GM19455 (cell line): ENCODE data around the gene KCNT1.

ENCODE experiments used
- ATAC-seq: cut with Tn5 transposase; IDR thresholded peaks from one replicate; pipeline ENCODE4 v1.9.1; 2021; ENCODE audit not compliant: unreplicated experiment

Gene KCNT1

DNA sequence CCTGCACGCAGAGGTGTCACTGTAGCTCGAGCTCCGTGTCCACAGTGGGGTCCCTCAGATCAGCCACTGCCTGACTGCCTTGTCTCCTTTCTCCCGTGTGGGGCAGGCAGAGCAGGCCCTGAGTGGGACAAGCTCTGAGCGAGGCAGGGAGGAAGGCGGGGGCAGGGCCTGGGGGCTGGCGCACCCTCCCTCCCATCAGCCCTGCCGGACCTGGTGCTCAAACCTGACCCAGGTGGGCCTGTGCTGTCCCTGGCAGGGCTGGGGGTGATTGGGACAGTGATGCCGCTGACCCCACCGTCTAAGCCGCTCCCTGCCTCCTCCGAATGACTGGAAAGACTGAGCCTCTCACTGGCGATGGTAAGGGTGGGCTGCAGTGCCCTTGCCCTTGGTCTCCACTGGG is 60.9 kb downstream of the KCNT1 start:
- no peak for ATAC-seq

DNA sequence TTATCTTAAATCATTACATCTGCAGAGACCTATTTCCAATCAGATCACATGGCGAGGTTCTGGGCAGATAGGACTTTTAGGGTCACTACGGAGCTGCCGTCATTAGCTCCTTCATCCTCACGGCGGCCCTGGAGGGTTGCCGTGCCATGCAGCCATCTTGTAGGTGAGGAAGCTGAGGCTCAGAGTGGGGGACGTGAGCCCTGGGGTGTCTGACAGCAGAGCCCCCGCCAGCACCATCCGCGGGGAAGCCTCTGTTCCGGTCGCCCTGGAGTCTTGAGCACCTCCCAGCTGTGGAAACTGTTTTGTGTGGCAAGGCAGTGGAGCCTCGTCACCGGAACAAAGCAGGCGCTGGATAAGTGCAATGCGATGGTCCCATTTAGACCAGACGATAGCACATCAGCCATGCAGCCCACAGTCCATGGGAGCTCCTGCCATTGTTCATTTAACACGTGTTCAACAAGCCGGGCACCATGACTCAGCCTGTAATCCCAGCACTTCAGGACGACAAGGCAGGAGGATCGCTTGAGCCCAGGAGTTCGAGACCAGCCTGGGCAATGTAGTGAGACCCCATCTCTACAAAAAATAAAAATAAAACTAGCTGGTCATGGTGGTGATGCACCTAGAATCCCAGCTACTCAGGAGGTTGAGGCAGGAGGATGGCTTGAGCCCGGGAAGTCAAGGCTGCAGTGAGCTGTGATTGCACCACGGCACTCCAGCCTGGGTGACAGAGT is 61.9 kb downstream of the KCNT1 start:
- ATAC-seq, result no peak

DNA sequence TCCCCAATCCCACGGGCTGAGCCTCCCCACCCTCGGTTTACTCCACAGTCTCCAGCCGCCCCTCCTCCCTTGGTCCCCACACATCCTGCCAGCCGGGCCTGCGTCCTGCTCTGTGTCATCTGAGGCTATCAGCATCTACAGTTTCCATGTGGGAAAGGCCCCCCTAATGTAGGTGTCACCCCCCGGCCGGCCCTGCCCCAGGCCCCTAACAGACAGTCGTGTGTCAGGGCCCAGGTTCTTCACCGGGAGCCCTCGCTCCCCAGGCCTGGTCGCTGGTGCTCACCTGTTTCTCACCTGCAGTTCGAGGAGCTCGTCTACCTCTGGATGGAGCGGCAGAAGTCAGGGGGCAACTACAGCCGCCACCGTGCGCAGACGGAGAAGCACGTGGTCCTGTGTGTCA is 62.7 kb downstream of the KCNT1 start:
- ATAC-seq, result no peak

- no peak for ATAC-seq
These were observed 63.4 kb downstream of the KCNT1 start for GRCh38 chr9:135765416-135765815.

- no peak for ATAC-seq
These were observed 64.3 kb downstream of the KCNT1 start for GRCh38 chr9:135766251-135766650.

DNA sequence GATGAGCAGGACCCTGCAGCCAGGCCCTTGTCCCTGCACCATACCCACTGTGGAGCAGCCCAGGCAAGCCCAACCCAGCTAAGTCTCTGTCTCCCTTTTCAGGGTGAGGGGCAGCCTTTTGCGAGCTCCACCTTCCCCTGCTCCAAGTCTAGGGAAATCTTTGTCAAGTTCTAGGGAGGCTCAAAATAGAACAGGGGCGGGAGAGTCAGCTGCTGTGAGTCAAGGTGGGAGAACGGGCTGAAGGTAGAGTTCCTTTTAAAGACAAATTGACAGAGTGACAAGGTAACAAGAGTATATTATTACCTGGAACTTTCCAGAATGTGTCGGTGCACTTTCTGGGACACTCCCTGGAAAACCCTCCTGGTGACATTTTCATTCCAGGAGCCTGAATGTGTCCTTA is 64.7 kb downstream of the KCNT1 start:
- ATAC-seq, result no peak

DNA sequence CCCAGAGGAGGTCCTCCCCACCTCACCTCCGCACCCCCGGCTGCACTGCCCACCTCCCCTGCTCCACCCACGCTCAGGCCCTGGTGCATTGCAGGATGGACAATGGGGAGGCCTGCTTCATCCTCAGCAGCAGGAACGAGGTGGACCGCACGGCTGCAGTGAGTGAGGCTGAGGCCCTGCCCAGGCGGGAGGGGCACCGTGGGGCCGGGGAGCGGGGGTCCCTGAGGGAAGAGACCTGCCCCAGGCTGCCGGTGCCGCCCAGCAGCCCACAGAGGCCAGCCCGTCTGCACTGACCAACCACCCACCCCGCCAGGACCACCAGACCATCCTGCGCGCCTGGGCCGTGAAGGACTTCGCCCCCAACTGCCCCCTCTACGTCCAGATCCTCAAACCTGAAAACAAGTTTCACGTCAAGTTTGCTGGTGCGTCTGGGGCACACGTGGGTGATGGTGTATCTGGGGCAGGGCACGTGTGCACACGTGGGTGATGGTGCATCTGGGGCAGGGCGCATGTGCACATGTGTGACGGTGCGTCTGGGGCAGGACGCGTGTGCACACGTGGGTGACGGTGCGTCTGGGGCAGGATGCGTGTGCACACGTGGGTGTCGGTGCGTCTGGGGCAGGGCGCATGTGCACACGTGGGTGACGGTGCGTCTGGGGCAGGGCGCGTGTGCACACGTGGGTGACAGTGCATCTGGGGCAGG is 66.7 kb downstream of the KCNT1 start:
- ATAC-seq, result no peak

- ATAC-seq, result no peak
These were observed 67.7 kb downstream of the KCNT1 start for GRCh38 chr9:135769489-135770202.

DNA sequence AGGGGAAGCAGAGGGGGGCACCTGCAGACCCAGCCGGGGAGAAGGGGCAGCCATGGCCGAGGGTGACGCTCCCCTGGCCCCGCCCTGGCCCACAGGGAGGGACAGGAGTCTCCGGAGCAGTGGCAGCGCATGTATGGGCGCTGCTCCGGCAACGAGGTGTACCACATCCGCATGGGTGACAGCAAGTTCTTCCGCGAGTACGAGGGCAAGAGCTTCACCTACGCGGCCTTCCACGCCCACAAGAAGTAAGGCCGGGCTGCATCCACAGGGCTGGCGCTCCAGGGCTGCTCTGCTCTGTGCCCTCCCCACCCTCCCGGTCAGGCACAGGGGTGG is 68.2 kb downstream of the KCNT1 start:
- no peak for ATAC-seq

GRCh38 chr9:135770771-135771170 is 68.8 kb downstream of the KCNT1 start:
- no peak for ATAC-seq

GRCh38 chr9:135771401-135772051 is 69.5 kb downstream of the KCNT1 start:
- ATAC-seq, result no peak

DNA sequence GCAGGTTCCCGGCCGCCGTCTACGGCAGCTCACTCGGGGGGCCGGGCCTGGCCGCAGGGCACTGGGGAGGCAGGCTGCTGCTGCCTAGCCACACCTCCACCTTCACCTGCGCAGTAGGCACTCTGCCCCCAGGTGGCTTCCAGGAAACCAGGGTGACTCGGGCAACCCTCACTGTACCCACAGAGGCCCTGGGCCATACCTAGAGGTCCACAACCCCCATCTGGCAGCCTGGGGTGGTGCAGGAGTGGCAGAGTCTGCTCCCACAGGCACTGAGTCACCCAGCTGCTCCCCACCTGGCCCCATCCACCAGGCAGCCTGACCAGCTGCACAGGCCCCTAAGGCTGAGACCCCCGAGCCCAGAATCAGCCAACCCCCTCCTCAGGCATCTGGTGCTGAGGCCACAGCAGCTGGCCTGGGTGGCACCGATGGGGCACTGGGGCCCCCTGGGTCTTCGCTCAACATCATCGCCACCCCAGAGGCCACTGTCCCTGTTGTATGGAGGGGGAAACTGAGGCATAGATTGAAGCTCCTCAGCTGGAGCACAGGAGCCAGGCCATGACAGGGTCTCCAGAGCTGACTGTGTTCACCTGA is 70.2 kb downstream of the KCNT1 start:
- no peak for ATAC-seq

GRCh38 chr9:135772702-135773493 is 70.9 kb downstream of the KCNT1 start:
- no peak for ATAC-seq

DNA sequence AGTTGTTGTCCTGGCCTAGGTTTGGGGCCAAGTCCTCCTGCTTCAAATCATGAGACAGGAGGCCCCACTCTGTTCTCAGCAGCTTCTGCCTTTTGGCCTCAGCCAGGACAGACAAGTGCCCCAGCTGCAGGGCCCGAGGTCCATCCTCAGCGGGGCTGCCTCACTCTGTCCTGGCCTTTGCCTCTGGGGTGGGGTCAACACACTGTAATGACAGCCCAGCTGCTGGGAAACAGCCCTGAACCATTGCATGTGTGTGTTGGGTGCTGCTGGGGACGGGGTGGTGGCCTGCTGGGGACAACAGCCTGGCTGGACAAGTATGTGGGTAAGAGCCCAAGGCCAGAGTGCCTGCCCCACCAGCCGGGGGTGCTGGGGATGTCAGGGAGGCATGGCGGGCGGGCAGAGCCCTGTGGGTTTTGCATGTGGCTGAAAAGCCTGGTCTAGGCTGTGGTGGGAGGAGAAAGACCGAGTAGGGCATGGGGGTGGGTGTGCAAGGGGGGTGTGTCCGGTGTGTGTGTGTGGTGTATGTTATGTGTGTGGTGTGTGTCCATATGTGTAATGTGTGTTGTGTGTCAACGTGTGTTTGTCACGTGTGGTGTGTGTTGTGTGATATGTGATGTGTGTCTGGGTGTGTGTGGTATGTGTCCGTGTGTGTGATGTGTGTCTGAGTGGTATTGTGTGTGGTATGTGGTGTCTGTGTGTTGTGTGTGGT is 71.7 kb downstream of the KCNT1 start:
- no peak for ATAC-seq

GRCh38 chr9:135774239-135774747 is 72.3 kb downstream of the KCNT1 start:
- no peak for ATAC-seq

GRCh38 chr9:135774794-135775525 is 73.0 kb downstream of the KCNT1 start:
- ATAC-seq, result no peak

- no peak for ATAC-seq
These were observed 73.9 kb downstream of the KCNT1 start for GRCh38 chr9:135775911-135776310.

GRCh38 chr9:135776893-135777622 is 75.1 kb downstream of the KCNT1 start:
- no peak for ATAC-seq
